HepG2 (cell line): ENCODE data around the gene ASB14. TPM values are rescaled to one million over a fixed set of nuclear protein-coding genes. Genes with fewer than 3 reads are reported as not detected.

Source experiments
- FOXJ3 ChIP-seq: sonication (generic); formaldehyde crosslinking; IDR thresholded peaks from 2 replicates; pipeline ENCODE4 v1.4.0; 2020; ENCODE audit warnings: missing genetic modification reagents, mild to moderate bottlenecking, borderline replicate concordance
- GTF2F1 ChIP-seq: fragments of 150-350 bp; IDR thresholded peaks from 2 replicates; pipeline ENCODE4 v1.6.1; 2014; ENCODE audit warnings: low read length
- HMG20A ChIP-seq: IDR thresholded peaks from 2 replicates; pipeline ENCODE4 v1.6.1; 2016; ENCODE audit warnings: borderline replicate concordance
- HMG20B ChIP-seq: conservative IDR thresholded peaks from 2 replicates; pipeline ENCODE4 v1.6.1; 2016; ENCODE audit warnings: missing genetic modification reagents, missing compliant biosample characterization
- HOXA5 ChIP-seq: sonication (generic); formaldehyde crosslinking; IDR thresholded peaks from 2 replicates; pipeline ENCODE4 v1.4.0; 2020; ENCODE audit warnings: missing genetic modification reagents
- JUN ChIP-seq: sonication (generic); formaldehyde crosslinking; IDR thresholded peaks from 2 replicates; pipeline ENCODE4 v1.4.0; 2020; ENCODE audit warnings: mild to moderate bottlenecking, missing genetic modification reagents
- MAFG ChIP-seq: sonication (generic); formaldehyde crosslinking; IDR thresholded peaks from 2 replicates; pipeline ENCODE4 v1.5.1; 2020; ENCODE audit warnings: mild to moderate bottlenecking, missing genetic modification reagents
- MIER3 ChIP-seq: IDR thresholded peaks from 2 replicates; pipeline ENCODE4 v1.6.1; 2016; ENCODE audit warnings: missing compliant biosample characterization, borderline replicate concordance
- NBN ChIP-seq: fragments of 450-650 bp; conservative IDR thresholded peaks from 2 replicates; pipeline ENCODE4 v1.6.1; 2017
- NFKBIZ ChIP-seq: IDR thresholded peaks from 2 replicates; pipeline ENCODE4 v1.6.1; 2018; ENCODE audit warnings: missing genetic modification reagents, missing compliant biosample characterization
- NR2C2 ChIP-seq: sonication (generic); formaldehyde crosslinking; IDR thresholded peaks from 2 replicates; pipeline ENCODE4 v1.4.0; 2020; ENCODE audit warnings: missing genetic modification reagents, mild to moderate bottlenecking, moderate library complexity, borderline replicate concordance
- PHB2 ChIP-seq: fragments of 450-650 bp; IDR thresholded peaks from 2 replicates; pipeline ENCODE4 v1.6.1; 2018; ENCODE audit not compliant: partially characterized antibody
- TAF1 ChIP-seq: sonication (generic); formaldehyde crosslinking; IDR thresholded peaks from 2 replicates; pipeline ENCODE4 v1.4.0; 2020; ENCODE audit warnings: missing genetic modification reagents
- UBTF ChIP-seq: sonication (generic); formaldehyde crosslinking; IDR thresholded peaks from 2 replicates; pipeline ENCODE4 v1.4.0; 2020; ENCODE audit warnings: mild to moderate bottlenecking, missing genetic modification reagents
- ZFYVE20 ChIP-seq: sonication (generic); formaldehyde crosslinking; IDR thresholded peaks from 2 replicates; pipeline ENCODE4 v1.8.0; 2023; ENCODE audit warnings: low read depth, mild to moderate bottlenecking, moderate library complexity, missing genetic modification reagents, borderline replicate concordance
- ZNF616 ChIP-seq: sonication (generic); formaldehyde crosslinking; IDR thresholded peaks from 2 replicates; pipeline ENCODE4 v1.5.0; 2020; ENCODE audit warnings: low read depth, mild to moderate bottlenecking, missing genetic modification reagents
- ZNF687 ChIP-seq: sonication (generic); formaldehyde crosslinking; IDR thresholded peaks from 2 replicates; pipeline ENCODE4 v1.5.1; 2020; ENCODE audit warnings: mild to moderate bottlenecking, missing genetic modification reagents, moderate library complexity
- ZNF777 ChIP-seq: sonication (generic); formaldehyde crosslinking; IDR thresholded peaks from 2 replicates; pipeline ENCODE4 v1.4.0; 2020; ENCODE audit warnings: missing genetic modification reagents
- ZNF839 ChIP-seq: sonication (generic); formaldehyde crosslinking; IDR thresholded peaks from 2 replicates; pipeline ENCODE4 v1.4.0; 2020; ENCODE audit warnings: missing genetic modification reagents, mild to moderate bottlenecking, borderline replicate concordance
- ZSCAN29 ChIP-seq: sonication (generic); formaldehyde crosslinking; conservative IDR thresholded peaks from 2 replicates; pipeline ENCODE4 v1.4.0; 2020; ENCODE audit warnings: mild to moderate bottlenecking, missing genetic modification reagents
- polyA plus RNA-seq, 8 experiments: library from polyadenylated mRNA; depleted of rRNA in 3 of 8; stranded (reverse) in 7 of 8; unstranded in 1 of 8; fragments of >200 nt; fragmentation: Illumina TruSeq in 4 of 8; extraction: Trizol in 4 of 8; gene quantifications; 2 replicates each; pipeline versions ENCODE4 v1.2.1 to v1.2.3, GENCODE V29; 2011 to 2016; ENCODE audit warnings: low read depth in 4 of 8, missing spikeins in 1 of 8, mixed read lengths in 1 of 8; ENCODE audit not compliant: insufficient read depth in 1 of 8
- total RNA-seq, 5 experiments: library from RNA; depleted of rRNA; stranded (reverse); fragments of >200 nt; fragmentation: Illumina TruSeq; extraction: Trizol; gene quantifications; 2 replicates each; pipeline ENCODE4 v1.2.3, GENCODE V29; 2016; ENCODE audit warnings: low read depth in 1 of 5
- TF ChIP-seq, protein P1 (sequence below): IDR thresholded peaks from 2 replicates; pipeline ENCODE4 v1.4.0; 2020; ENCODE audit warnings: mild to moderate bottlenecking, missing genetic modification reagents

ASB14 gene
- total and polyA plus RNA-seq, 2 of the 13 experiments (the other 11 are each of a cell fraction or from before 2014, with no cell fraction given), result not detected

GRCh38 chr3:57227930-57228751, 64.3 kb downstream of the ASB14 start (continued):
- TF ChIP-seq ZNF687 (peak; percentile 72), JUN (CRISPR knock-in tag) (no peak), ZSCAN29 (CRISPR knock-in tag) (no peak), MIER3 (CRISPR knock-in tag) (no peak), PHB2 (no peak), HMG20B (no peak), NR2C2 (CRISPR knock-in tag) (0 out of 2 replicates have a peak, but pooled peaks have one; percentile 56), ZNF839 (no peak), MAFG (CRISPR knock-in tag) (no peak), HMG20A (CRISPR knock-in tag) (no peak), UBTF (peak; percentile 90; the same call in 1 of the 2 replicates), NFKBIZ (CRISPR knock-in tag) (no peak), HOXA5 (CRISPR knock-in tag) (no peak), TAF1 (CRISPR knock-in tag) (no peak), GTF2F1 (no peak), FOXJ3 (CRISPR knock-in tag) (no peak), ZNF616 (0 out of 2 replicates have a peak, but pooled peaks have one; percentile 5), ZFYVE20 (CRISPR knock-in tag) (no peak), NBN (no peak), ZNF777 (CRISPR knock-in tag) (peak; percentile 71)
- TF ChIP-seq, protein P1, sequence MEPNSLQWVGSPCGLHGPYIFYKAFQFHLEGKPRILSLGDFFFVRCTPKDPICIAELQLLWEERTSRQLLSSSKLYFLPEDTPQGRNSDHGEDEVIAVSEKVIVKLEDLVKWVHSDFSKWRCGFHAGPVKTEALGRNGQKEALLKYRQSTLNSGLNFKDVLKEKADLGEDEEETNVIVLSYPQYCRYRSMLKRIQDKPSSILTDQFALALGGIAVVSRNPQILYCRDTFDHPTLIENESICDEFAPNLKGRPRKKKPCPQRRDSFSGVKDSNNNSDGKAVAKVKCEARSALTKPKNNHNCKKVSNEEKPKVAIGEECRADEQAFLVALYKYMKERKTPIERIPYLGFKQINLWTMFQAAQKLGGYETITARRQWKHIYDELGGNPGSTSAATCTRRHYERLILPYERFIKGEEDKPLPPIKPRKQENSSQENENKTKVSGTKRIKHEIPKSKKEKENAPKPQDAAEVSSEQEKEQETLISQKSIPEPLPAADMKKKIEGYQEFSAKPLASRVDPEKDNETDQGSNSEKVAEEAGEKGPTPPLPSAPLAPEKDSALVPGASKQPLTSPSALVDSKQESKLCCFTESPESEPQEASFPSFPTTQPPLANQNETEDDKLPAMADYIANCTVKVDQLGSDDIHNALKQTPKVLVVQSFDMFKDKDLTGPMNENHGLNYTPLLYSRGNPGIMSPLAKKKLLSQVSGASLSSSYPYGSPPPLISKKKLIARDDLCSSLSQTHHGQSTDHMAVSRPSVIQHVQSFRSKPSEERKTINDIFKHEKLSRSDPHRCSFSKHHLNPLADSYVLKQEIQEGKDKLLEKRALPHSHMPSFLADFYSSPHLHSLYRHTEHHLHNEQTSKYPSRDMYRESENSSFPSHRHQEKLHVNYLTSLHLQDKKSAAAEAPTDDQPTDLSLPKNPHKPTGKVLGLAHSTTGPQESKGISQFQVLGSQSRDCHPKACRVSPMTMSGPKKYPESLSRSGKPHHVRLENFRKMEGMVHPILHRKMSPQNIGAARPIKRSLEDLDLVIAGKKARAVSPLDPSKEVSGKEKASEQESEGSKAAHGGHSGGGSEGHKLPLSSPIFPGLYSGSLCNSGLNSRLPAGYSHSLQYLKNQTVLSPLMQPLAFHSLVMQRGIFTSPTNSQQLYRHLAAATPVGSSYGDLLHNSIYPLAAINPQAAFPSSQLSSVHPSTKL (CRISPR knock-in tag), result peak; percentile 24; the same call in 1 of the 2 replicates
